ENCODE measurements around the gene MICAL1. TPM values are rescaled to one million over a fixed set of nuclear protein-coding genes. Genes with fewer than 3 reads are reported as not detected.
A peak's percentile ranks its signal among the peaks of the same experiment; 100 is the strongest.

Gene MICAL1
- total RNA-seq, 1 donor from 2014 or later, result 2.4 TPM

GRCh38 chr6:109441069-109441816 is 14.3 kb downstream of the MICAL1 start:
- ATAC-seq, result peak; percentile 52
- no peak for DNase-seq (ENCODE audit: low spot score)

DNA sequence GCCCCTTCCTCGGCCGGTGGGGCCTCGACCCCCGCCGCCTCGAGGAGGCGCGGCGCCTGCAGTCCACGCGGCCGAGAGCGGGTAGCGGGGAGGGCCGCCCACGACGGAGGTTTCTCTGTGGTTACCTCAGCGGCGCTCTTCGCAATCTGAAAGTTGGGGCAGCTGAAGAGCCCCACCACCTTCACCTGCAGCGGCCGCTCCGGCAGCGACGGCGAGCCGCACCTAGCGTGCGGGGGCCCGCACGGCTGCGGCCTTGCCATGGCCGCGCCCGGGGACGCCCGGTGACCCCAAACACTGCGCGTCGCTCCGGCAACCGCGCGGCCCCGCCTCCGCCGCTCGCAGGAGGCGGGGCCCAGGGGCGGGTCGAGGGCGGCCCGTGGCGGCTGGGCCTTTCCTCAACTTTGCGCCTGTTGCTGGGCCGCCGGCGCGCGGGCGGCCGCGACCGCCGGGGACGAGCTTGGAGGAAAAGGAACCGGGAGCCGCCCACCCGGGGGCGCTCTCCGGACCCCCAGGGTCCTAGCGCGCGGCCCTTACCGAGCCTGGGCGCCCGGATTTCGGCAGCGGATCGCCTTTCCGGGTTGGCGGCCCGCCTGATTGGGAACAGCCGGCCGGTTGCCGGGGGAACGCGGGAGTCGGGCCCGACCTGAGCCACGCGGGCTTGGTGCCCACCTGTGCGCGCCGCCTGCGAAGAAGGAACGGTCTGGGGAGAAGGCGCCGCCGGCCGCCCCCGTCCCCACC is 15.1 kb downstream of the MICAL1 start, which contains the start of the genes PPIL6 and SMPD2:
Gene PPIL6 (minus strand): TSS at position 298 of the 738 bp plus-strand sequence. CDS start 38 bp downstream, at position 260.
Gene SMPD2 (plus strand): TSS at position 394 of the 738 bp plus-strand sequence. CDS start 398 bp downstream, outside the sequence.
- ATAC-seq (peak; percentile 96), DNase-seq (ENCODE audit: low spot score) (peak; percentile 91)

DNA sequence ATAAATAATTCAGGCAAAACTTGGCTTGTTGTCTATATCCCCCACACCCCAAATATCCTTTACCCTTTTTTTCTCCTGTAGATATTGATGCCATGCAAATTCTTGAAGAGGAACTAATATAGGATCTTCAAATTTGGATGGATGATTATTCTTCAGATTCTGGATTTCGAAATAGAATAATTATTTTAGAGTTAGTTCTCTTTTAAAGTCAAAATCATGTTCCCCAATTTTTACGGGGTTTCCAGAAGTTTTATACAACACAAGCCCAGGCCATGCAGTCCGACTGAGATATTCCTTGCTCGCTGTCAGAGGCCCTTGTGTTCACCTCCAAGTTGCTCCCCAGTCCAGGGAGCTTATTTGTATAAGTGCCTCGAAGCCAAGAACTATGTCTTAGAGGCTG is 19.5 kb downstream of the MICAL1 start:
- ATAC-seq (no peak), DNase-seq (ENCODE audit: low spot score) (no peak)

DNA sequence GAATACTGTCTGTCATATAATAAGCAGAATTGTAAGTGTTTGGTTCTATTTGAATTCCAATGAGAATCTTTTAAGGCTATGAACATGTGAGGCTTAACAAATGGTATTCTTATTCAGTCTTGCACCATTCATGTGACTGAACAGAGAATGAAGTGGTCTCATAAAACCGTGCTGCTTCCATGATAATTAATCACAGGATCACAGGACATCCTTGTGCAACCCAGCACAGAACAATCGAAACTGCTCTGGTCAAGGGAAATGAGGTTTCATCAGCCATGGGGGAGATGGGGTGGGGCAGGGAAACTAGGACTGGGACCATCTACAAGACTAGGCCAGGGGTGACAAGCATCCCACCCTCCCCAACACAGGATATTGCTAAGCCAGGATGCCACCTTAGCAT is 21.1 kb downstream of the MICAL1 start:
- no peak for ATAC-seq
- no peak for DNase-seq (ENCODE audit: low spot score)

GRCh38 chr6:109429496-109429895 is 26.1 kb downstream of the MICAL1 start:
- ATAC-seq (no peak), DNase-seq (ENCODE audit: low spot score) (no peak)

GRCh38 chr6:109428889-109429477 is 26.6 kb downstream of the MICAL1 start:
- ATAC-seq (no peak), DNase-seq (ENCODE audit: low spot score) (no peak)

GRCh38 chr6:109424946-109425345 is 30.6 kb downstream of the MICAL1 start:
- ATAC-seq (no peak), DNase-seq (ENCODE audit: low spot score) (no peak)

GRCh38 chr6:109421184-109421583 is 34.4 kb downstream of the MICAL1 start:
- no peak for ATAC-seq
- no peak for DNase-seq (ENCODE audit: low spot score)

GRCh38 chr6:109420751-109421150 is 34.8 kb downstream of the MICAL1 start:
- DNase-seq (ENCODE audit: low spot score), result no peak
- no peak for ATAC-seq

DNA sequence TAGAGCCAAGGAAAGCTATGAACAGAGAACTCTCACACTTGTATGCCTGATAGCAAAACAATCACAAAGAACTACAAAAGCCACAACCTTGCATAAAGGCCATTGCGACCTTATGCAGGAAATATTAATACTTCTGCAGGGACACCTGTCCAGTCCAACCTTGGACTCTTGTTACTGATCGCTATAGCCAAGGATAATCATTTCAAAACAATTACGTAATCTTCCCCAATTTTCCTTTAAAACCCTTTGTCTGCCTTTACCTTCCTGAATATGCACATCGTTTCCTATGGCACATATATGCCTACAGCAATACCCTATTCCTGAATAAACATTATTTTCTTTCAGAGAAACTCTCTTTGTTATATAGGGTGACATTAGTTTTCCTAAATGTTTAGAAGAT is 37.9 kb downstream of the MICAL1 start:
- DNase-seq (ENCODE audit: low spot score), result no peak
- ATAC-seq, result no peak

GRCh38 chr6:109411034-109411433 is 44.5 kb downstream of the MICAL1 start:
- no peak for ATAC-seq
- no peak for DNase-seq (ENCODE audit: low spot score)

GRCh38 chr6:109406196-109406595 is 49.4 kb downstream of the MICAL1 start:
- DNase-seq (ENCODE audit: low spot score), result no peak
- no peak for ATAC-seq

GRCh38 chr6:109397020-109397419 is 58.6 kb downstream of the MICAL1 start:
- no peak for DNase-seq (ENCODE audit: low spot score)
- ATAC-seq, result peak; percentile 79

DNA sequence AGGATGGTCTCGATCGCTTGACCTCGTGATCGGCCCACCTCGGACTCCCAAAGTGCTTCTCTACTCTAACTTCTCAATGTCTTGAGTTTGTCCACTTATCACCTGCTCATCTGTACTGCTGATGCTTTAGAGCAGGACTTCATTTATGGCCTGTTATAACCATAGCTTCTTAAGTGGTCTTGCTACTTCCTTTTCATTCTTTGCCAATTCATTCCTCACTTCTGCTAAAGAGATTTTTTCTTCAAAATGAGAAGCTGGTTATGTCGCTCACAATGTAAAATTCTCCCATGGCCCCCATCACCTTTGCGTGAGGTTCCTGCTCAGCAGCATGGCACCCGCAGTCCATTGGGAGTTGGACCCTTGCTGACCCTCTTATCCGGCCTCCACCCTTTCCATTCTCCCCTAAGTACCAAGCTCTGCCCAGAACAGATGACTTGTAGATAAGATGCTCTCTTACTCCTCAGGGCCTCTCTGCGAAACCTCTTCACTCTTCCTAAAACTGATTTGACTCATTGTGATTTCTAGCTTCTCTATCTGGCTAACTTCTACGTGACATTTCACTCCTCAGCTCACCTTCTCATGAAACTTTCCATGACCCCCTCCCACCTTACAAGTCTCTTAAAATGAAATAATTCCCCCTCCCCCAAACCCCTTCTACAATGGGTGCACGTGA is 59.4 kb downstream of the MICAL1 start:
- ATAC-seq (no peak), DNase-seq (ENCODE audit: low spot score) (no peak)

Other genes with a start within 250 kb of the MICAL1 start
- gene CD164, start 73.3 kb downstream of the MICAL1 start, total RNA-seq, result 130 TPM
- 0.30 TPM for gene PPIL6, start 15.1 kb downstream of the MICAL1 start, total RNA-seq
- gene SMPD2, start 15.0 kb downstream of the MICAL1 start, total RNA-seq, result 4.7 TPM
- 2.3 TPM for gene ZBTB24, start 27.4 kb upstream of the MICAL1 start, total RNA-seq
- gene AK9, start 235.4 kb upstream of the MICAL1 start, total RNA-seq, result 1.6 TPM
- 4.6 TPM for gene FIG4, start 235.5 kb upstream of the MICAL1 start, total RNA-seq